MCF 10A (cell line): ENCODE results near the gene DUS1L. TPM values are rescaled to one million over a fixed set of nuclear protein-coding genes. Genes with fewer than 3 reads are reported as not detected.

Experiments
- BruUV-seq: library from RNA; stranded (reverse); fragments of 400-500 nt; replicated peaks from 2 replicates; lab custom pipeline; 2021; lab: Mats Ljungman, UMichigan
- CTCF ChIA-PET: fragments of 300-600 bp; sonication (Branson Sonifier 250); formaldehyde crosslinking; extraction: SDS; loops from one replicate; lab custom pipeline; 2021; ENCODE audit warnings: antibody characterized with exemption, inconsistent platforms; lab: Yijun Ruan, JAX
- POLR2A ChIA-PET: fragments of 300-600, 350-650 bp; sonication (Branson Sonifier 250); formaldehyde crosslinking; extraction: SDS; loops from one replicate; lab custom pipeline; 2020; ENCODE audit warnings: antibody characterized with exemption, inconsistent platforms; lab: Yijun Ruan, JAX
- DNase-seq: peaks from one replicate; pipeline ENCODE4 v3.0.0-alpha.2; 2018; ENCODE audit not compliant: unreplicated experiment
- H3K27ac Mint-ChIP-seq: one replicate; pipeline ENCODE4 v1.8.0; 2022; ENCODE audit warnings: mild to moderate bottlenecking, low read depth, mixed read lengths; ENCODE audit not compliant: unreplicated experiment
- H3K27me3 Mint-ChIP-seq: one replicate; pipeline ENCODE4 v1.8.0; 2022; ENCODE audit warnings: mixed read lengths; ENCODE audit not compliant: insufficient read depth, unreplicated experiment
- H3K36me3 Mint-ChIP-seq: one replicate; pipeline ENCODE4 v1.8.0; 2022; ENCODE audit warnings: mild to moderate bottlenecking, moderate library complexity, mixed read lengths; ENCODE audit not compliant: insufficient read depth, unreplicated experiment
- H3K4me1 Mint-ChIP-seq: one replicate; pipeline ENCODE4 v1.8.0; 2022; ENCODE audit warnings: mixed read lengths; ENCODE audit not compliant: insufficient read depth, unreplicated experiment
- H3K4me3 Mint-ChIP-seq: one replicate; pipeline ENCODE4 v1.8.0; 2022; ENCODE audit warnings: mild to moderate bottlenecking, moderate library complexity, mixed read lengths; ENCODE audit not compliant: unreplicated experiment
- H3K9me3 Mint-ChIP-seq: one replicate; pipeline ENCODE4 v1.8.0; 2022; ENCODE audit warnings: mixed read lengths; ENCODE audit not compliant: unreplicated experiment
- intact Hi-C: fragments of 100-400 bp; cut with micrococcal nuclease; formaldehyde crosslinking; loops from 2 replicates; pipeline ENCODE4 v1.14.1; 2022
- total RNA-seq: library from RNA; stranded (reverse); gene quantifications from 2 replicates; pipeline ENCODE4 v1.2.3, GENCODE V29; 2022
- TF ChIP-seq, protein P1 (sequence below): fragments of 200-600 bp; IDR thresholded peaks from one replicate; pipeline ENCODE4 v1.8.0; 2022; ENCODE audit warnings: antibody characterized with exemption, mild to moderate bottlenecking; ENCODE audit not compliant: unreplicated experiment

Gene DUS1L
- total RNA-seq, 1 experiment from 2014 or later, result 116 TPM

DNA sequence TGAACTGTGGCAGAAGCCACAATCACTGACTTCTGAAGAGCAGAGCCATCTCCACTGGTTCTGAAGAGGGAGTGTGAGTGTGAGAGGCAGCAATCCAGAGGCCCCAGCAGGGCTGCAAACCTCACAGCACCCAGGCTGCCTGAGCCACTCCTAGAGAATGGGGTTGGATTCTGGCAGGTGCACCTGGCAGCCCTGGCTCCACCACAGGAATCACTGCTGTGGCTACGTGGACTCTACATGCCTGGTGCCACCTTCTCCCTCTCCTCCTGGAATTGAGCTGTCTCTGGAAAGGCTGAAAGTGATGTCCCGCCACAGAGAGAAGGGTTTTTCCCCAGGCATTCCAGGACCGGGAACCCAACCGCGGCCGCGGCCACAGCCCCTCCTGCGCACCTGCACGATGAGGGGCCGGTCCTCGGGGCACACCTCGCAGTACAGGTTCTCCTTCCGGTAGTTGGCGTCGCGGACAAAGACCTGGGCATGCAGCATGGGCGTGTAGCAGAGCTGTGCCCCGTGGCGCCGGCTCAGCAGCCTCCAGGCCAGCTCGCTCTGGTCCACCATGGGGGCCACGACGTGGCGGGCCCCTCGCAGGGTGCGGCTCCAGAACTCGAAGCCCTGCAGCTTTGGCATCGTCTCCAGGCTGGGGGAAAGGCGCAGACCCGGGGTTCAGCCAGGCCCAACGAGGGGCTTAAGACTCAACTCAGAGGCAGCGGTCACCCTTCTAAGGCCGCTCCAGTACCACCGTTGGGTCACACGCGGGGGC is 991 bp downstream of the DUS1L start:
- H3K36me3 Mint-ChIP-seq, result peaks cover 17% of the 10 kb centered on the region
- DNase-seq, result peak; percentile 29
- H3K4me3 Mint-ChIP-seq, result peak overlapping the region; percentile 70
- peak overlapping the region; percentile 27 for H3K27ac Mint-ChIP-seq
- no peaks in the 10 kb centered on the region for H3K4me1 Mint-ChIP-seq
- intact Hi-C loops, result no loop called here
- POLR2A ChIA-PET, result interaction anchor here (0.5 to 4.0 kb wide), 14 partner anchors 10 to 121 kb away, joined by 3 to 15 read pairs (median 3); partner anchors contain the start of genes CENPX, DCXR, FASN and GPS1
- TSS peak; percentile 41 for BruUV-seq
- H3K9me3 Mint-ChIP-seq, result no peaks in the 10 kb centered on the region
- CTCF ChIA-PET, result interaction anchor here (0.6 to 0.8 kb wide), 3 partner anchors 15 to 87 kb away, joined by 3 to 4 read pairs (median 3); no protein-coding TSS in a partner anchor
- TF ChIP-seq, protein P1, sequence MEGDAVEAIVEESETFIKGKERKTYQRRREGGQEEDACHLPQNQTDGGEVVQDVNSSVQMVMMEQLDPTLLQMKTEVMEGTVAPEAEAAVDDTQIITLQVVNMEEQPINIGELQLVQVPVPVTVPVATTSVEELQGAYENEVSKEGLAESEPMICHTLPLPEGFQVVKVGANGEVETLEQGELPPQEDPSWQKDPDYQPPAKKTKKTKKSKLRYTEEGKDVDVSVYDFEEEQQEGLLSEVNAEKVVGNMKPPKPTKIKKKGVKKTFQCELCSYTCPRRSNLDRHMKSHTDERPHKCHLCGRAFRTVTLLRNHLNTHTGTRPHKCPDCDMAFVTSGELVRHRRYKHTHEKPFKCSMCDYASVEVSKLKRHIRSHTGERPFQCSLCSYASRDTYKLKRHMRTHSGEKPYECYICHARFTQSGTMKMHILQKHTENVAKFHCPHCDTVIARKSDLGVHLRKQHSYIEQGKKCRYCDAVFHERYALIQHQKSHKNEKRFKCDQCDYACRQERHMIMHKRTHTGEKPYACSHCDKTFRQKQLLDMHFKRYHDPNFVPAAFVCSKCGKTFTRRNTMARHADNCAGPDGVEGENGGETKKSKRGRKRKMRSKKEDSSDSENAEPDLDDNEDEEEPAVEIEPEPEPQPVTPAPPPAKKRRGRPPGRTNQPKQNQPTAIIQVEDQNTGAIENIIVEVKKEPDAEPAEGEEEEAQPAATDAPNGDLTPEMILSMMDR, result no peak
- no peaks in the 10 kb centered on the region for H3K27me3 Mint-ChIP-seq

GRCh38 chr17:82063424-82064415 is 1.9 kb downstream of the DUS1L start:
- ChIA-PET POLR2A (interaction anchor here (0.7 to 4.0 kb wide), 5 partner anchors 10 to 41 kb away, joined by 3 to 15 read pairs (median 4); partner anchors contain the start of genes FASN, GPS1, RAC3 and RFNG), CTCF (interaction anchor here (0.6 to 1.1 kb wide), 2 partner anchors 16 to 72 kb away, joined by 3 to 5 read pairs; no protein-coding TSS in a partner anchor)
- no TSS peak for BruUV-seq
- Mint-ChIP-seq H3K27me3 (no peaks in the 10 kb centered on the region), H3K4me1 (no peaks in the 10 kb centered on the region), H3K9me3 (no peaks in the 10 kb centered on the region), H3K4me3 (peak overlapping the region; percentile 70), H3K27ac (peak overlapping the region; percentile 27), H3K36me3 (peaks cover 17% of the 10 kb centered on the region)
- TF ChIP-seq, protein P1, result no peak
- no peak for DNase-seq
- intact Hi-C loops, result no loop called here

DNA sequence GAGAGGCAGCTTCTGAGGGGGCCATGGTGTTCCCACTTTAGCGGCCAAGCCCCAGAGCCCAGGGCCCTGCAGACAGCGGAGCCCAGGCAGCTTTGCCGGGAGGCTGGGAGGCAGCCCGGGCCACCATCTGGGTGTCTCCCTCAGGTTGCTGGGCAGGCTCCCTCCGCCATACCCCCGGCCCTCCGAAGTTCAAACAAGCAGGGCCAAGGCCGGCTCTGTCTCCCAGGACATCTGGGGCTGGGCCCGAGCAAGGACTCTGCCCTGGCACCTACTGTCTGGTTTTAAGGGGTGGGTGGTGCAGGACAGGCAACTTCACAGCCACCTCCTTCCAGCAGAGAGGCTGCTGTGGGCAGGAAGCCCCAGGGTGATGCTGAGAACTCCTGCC is 2.6 kb downstream of the DUS1L start:
- H3K4me1 Mint-ChIP-seq, result no peaks in the 10 kb centered on the region
- H3K27me3 Mint-ChIP-seq, result no peaks in the 10 kb centered on the region
- TF ChIP-seq, protein P1, result no peak
- no peak overlapping the region for H3K27ac Mint-ChIP-seq
- intact Hi-C loops, result no loop called here
- no peaks in the 10 kb centered on the region for H3K9me3 Mint-ChIP-seq
- ChIA-PET CTCF (interaction anchor here (1.1 kb wide), 1 partner anchor 72 kb away, joined by 5 read pairs; no protein-coding TSS in a partner anchor), POLR2A (interaction anchor here (1.8 kb wide), 1 partner anchor 9 kb away, joined by 4 read pairs; no protein-coding TSS in a partner anchor)
- H3K4me3 Mint-ChIP-seq, result no peak overlapping the region
- BruUV-seq, result no TSS peak
- DNase-seq, result no peak
- peaks cover 21% of the 10 kb centered on the region for H3K36me3 Mint-ChIP-seq
